Natural killer cell (primary cell): ENCODE data around the gene CCDC88C. TPM values are rescaled to one million over a fixed set of nuclear protein-coding genes. Genes with fewer than 3 reads are reported as not detected.

Experiments used
- ATAC-seq, 3 donors: fragments of 150-1000 bp in 2 of 3; fragments of 200-7000 bp in 1 of 3; cut with Tn5 transposase; 1 replicate in 1 of 3; 2 replicates in 2 of 3; pipeline ENCODE4 v1.10.0; 2021; ENCODE audit warnings: mild to moderate bottlenecking in 2 of 3, moderate library complexity in 2 of 3
- DNase-seq, 2 donors: peaks; one replicate each; pipeline versions ENCODE4 v3.0.0 to v3.0.0-alpha.2; 2013 to 2021; ENCODE audit warnings: mixed read lengths in 1 of 2
- H3K27ac ChIP-seq: one replicate; pipeline ENCODE4 v1.5.1; 2013; ENCODE audit warnings: mild to moderate bottlenecking, low read length
- H3K27me3 ChIP-seq: one replicate; pipeline ENCODE4 v1.6.1; 2013; ENCODE audit warnings: low read length; ENCODE audit not compliant: control insufficient read depth, insufficient read depth
- H3K36me3 ChIP-seq: one replicate; pipeline ENCODE4 v1.6.1; 2013; ENCODE audit warnings: low read length; ENCODE audit not compliant: control insufficient read depth, insufficient read depth
- H3K4me1 ChIP-seq: one replicate; pipeline ENCODE4 v1.6.1; 2013; ENCODE audit warnings: low read length; ENCODE audit not compliant: control insufficient read depth, insufficient read depth
- H3K4me3 ChIP-seq: one replicate; pipeline ENCODE4 v1.5.1; 2013; ENCODE audit warnings: low read length
- H3K9me3 ChIP-seq: one replicate; pipeline ENCODE4 v1.6.1; 2013; ENCODE audit warnings: low read length; ENCODE audit not compliant: control insufficient read depth, insufficient read depth
- H3K27ac Mint-ChIP-seq, 2 donors: one replicate each; pipeline ENCODE4 v1.8.0; 2022; ENCODE audit warnings: mild to moderate bottlenecking in 2 of 2, mixed read lengths in 2 of 2, moderate library complexity in 1 of 2
- H3K27me3 Mint-ChIP-seq, 2 donors: one replicate each; pipeline ENCODE4 v1.8.0; 2022; ENCODE audit warnings: low read depth in 2 of 2, mixed read lengths in 2 of 2
- H3K36me3 Mint-ChIP-seq: one replicate; pipeline ENCODE4 v1.8.0; 2022; ENCODE audit warnings: mixed read lengths
- H3K4me1 Mint-ChIP-seq, 2 donors: one replicate each; pipeline ENCODE4 v1.8.0; 2022; ENCODE audit warnings: mixed read lengths in 2 of 2
- H3K4me3 Mint-ChIP-seq: one replicate; pipeline ENCODE4 v1.8.0; 2022; ENCODE audit warnings: mild to moderate bottlenecking, moderate library complexity, mixed read lengths
- H3K9me3 Mint-ChIP-seq, 2 donors: one replicate each; pipeline ENCODE4 v1.8.0; 2022; ENCODE audit warnings: mixed read lengths in 2 of 2
- WGBS: methylation state at CpG from one replicate; pipeline ENCODE4 v1.1.7; 2013; ENCODE audit warnings: missing lambda C conversion rate; ENCODE audit not compliant: insufficient coverage; 5-methylcytosine and 5-hydroxymethylcytosine counted together
- intact Hi-C: fragments of 100-400 bp; cut with micrococcal nuclease; formaldehyde crosslinking; loops from one replicate; pipeline ENCODE4 v1.14.2; 2022
- total RNA-seq, 4 donors: library from RNA; stranded (reverse); fragments of 120-200 nt in 1 of 4; gene quantifications; one replicate each; pipeline versions ENCODE4 v1.2.3 to v1.2.4, GENCODE V29; 2013 to 2022
- TF ChIP-seq, protein P1 (sequence below): fragments of 200-600 bp; IDR thresholded peaks from one replicate; pipeline ENCODE4 v1.8.0; 2022; ENCODE audit warnings: antibody characterized with exemption

The CCDC88C gene
- total RNA-seq, 3 donors from 2014 or later (not counting 1 experiment from before 2014, with no cell fraction given) = 432 to 516 (median 438) TPM

DNA sequence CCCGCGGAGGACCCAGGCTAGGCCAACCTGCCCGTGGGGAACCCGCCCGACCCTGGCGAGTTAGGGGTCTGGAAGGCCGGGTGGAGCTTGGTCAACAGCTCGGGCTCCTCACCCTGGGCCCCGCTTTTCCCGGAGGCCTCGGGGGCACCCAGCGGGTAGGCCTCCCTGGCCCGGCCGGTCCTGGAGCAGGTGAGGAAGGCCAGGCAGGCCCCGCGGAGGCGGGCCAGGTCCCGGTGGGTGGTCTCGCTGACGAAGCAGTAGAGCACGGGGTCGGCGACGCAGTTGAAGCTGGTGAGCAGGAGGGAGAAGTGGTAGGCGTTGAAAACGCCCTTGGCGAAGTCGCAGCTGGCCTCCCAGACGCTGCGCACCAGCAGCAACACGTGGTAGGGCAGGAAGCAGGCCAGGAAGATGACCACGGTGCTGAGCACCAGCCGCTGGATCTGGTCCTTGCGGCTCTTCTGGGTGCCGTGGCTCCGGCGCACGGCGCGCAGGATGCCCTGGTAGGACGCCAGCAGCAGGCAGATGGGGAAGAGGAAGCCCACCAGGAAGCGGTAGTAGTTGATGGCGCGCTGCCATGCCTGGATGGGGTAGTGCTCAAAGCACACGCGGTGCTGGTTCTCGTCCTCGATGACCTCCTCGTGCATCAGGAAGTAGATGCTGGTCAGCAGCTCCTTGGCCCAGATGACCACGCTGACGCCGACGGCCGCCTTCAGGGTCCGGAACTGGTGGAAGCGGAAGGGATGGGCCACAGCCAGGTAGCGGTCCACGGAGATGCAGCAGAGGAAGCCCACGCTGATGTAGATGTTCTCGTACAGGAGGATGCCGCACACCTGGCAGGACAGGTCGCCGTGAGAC lies 183.5 kb downstream of the CCDC88C start:
- peaks cover 7% of the 10 kb centered on the region for H3K36me3 Mint-ChIP-seq
- DNase-seq = no peak
- peaks cover 66% of the 10 kb centered on the region for H3K4me1 ChIP-seq
- no peaks in the 10 kb centered on the region for H3K9me3 ChIP-seq
- H3K36me3 ChIP-seq = peaks cover 29% of the 10 kb centered on the region
- intact Hi-C loops = no loop called here
- no peak overlapping the region for H3K4me3 ChIP-seq
- no peak overlapping the region for H3K4me3 Mint-ChIP-seq
- 89% methylated on average over 63 of the region's 63 CpGs for WGBS
- TF ChIP-seq, protein P1, sequence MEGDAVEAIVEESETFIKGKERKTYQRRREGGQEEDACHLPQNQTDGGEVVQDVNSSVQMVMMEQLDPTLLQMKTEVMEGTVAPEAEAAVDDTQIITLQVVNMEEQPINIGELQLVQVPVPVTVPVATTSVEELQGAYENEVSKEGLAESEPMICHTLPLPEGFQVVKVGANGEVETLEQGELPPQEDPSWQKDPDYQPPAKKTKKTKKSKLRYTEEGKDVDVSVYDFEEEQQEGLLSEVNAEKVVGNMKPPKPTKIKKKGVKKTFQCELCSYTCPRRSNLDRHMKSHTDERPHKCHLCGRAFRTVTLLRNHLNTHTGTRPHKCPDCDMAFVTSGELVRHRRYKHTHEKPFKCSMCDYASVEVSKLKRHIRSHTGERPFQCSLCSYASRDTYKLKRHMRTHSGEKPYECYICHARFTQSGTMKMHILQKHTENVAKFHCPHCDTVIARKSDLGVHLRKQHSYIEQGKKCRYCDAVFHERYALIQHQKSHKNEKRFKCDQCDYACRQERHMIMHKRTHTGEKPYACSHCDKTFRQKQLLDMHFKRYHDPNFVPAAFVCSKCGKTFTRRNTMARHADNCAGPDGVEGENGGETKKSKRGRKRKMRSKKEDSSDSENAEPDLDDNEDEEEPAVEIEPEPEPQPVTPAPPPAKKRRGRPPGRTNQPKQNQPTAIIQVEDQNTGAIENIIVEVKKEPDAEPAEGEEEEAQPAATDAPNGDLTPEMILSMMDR = no peak
- H3K27ac Mint-ChIP-seq = peak overlapping the region; percentile 57 to 65
- peaks cover 65 to 78% of the 10 kb centered on the region in 2 donors for H3K4me1 Mint-ChIP-seq
- peaks cover 0 to 2% of the 10 kb centered on the region in 2 donors for H3K9me3 Mint-ChIP-seq
- no peaks in the 10 kb centered on the region for H3K27me3 ChIP-seq
- H3K27me3 Mint-ChIP-seq = no peaks in the 10 kb centered on the region
- H3K27ac ChIP-seq = peak overlapping the region; percentile 9
- no peak for ATAC-seq

DNA sequence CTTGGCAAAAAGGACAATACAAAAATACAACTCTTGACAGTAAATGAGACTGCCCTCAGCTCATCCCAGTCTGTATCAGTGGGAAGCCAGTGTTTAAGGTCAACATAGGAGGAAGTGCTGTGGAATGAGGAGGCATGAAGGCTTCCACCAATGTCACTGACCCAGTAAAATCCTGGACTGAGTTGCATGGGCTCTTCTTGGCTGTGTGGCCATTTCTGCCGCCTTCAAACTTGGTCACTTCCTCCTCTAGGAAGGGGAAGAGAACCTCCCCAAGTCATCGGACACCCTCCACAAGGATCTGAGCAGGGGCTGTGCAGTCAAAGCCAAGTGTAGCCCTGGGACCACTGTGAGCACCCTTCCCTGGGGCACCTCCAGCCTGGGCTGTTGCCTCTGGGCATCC lies 185.0 kb downstream of the CCDC88C start:
- Mint-ChIP-seq H3K4me3 (peak overlapping the region; percentile 81), H3K4me1 (peaks cover 66 to 78% of the 10 kb centered on the region in 2 donors), H3K36me3 (no peaks in the 10 kb centered on the region), H3K27me3 (no peaks in the 10 kb centered on the region), H3K27ac (peak overlapping the region; percentile 98 to 100), H3K9me3 (peaks cover 0 to 2% of the 10 kb centered on the region in 2 donors)
- ATAC-seq (no peak), DNase-seq (peak in 1 of 2 donors; percentile 1)
- intact Hi-C loops = no loop called here
- H3K4me3 ChIP-seq = no peak overlapping the region
- peak overlapping the region; percentile 90 for H3K27ac ChIP-seq
- H3K27me3 ChIP-seq = no peaks in the 10 kb centered on the region
- 92% methylated on average over 2 of the region's 2 CpGs for WGBS
- H3K36me3 ChIP-seq = peaks cover 26% of the 10 kb centered on the region
- peaks cover 74% of the 10 kb centered on the region for H3K4me1 ChIP-seq
- TF ChIP-seq, protein P1 = no peak
- H3K9me3 ChIP-seq = no peaks in the 10 kb centered on the region

- peak overlapping the region; percentile 90 for H3K27ac ChIP-seq
- H3K27me3 Mint-ChIP-seq = no peaks in the 10 kb centered on the region
- WGBS = 28% methylated on average over 2 of the region's 2 CpGs
These were observed 185.6 kb downstream of the CCDC88C start for GRCh38 chr14:91232052-91232451.

More at GRCh38 chr14:91232052-91232451, 185.6 kb downstream of the CCDC88C start:
- intact Hi-C loops = no loop called here
- Mint-ChIP-seq H3K36me3 (no peaks in the 10 kb centered on the region), H3K9me3 (peaks cover 0 to 2% of the 10 kb centered on the region in 2 donors), H3K4me1 (peaks cover 66 to 82% of the 10 kb centered on the region in 2 donors), H3K4me3 (peak overlapping the region; percentile 81), H3K27ac (peak overlapping the region; percentile 98 to 100)
- no peak overlapping the region for H3K4me3 ChIP-seq
- DNase-seq (peak in 1 of 2 donors; percentile 32), ATAC-seq (no peak)
- H3K36me3 ChIP-seq = peaks cover 26% of the 10 kb centered on the region
- TF ChIP-seq, protein P1 = no peak
- H3K27me3 ChIP-seq = no peaks in the 10 kb centered on the region
- H3K9me3 ChIP-seq = no peaks in the 10 kb centered on the region
- H3K4me1 ChIP-seq = peaks cover 79% of the 10 kb centered on the region
